Activated CD8-positive, alpha-beta memory T cell treated with anti-CD3 and anti-CD28 coated beads, Interleukin-2, amount 50 U/mL, for 24 hours (primary cell): ENCODE measurements around the gene MAGI2.
"Not testable (repeated sequence)": the region's sequence is repeated elsewhere in the genome, so short reads cannot be mapped to it uniquely, and the experiment has no call there.

Source experiments
- DNase-seq: peaks from one replicate; pipeline ENCODE4 v3.0.0-alpha.2; 2020; ENCODE audit errors: extremely low read depth

Gene MAGI2

DNA sequence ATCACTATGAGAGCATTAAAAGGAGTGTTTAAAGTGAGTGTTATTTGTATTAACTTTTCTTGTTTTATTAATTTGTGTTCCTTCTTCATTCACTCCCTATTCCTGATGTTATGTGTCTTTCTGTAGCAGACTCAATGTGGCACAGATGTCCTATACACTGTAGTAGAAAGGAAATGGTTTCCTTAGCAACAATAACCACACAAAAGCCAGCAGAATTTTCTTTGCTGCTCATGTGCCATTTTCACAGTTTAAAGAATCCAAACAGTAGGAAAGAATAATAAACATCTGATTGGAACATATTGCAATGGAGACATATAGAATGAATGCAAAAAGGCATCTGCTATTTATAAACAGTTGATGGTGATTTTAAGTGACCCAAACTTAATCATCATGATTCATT, 891.3 kb downstream of the MAGI2 start:
- DNase-seq: no peak

DNA sequence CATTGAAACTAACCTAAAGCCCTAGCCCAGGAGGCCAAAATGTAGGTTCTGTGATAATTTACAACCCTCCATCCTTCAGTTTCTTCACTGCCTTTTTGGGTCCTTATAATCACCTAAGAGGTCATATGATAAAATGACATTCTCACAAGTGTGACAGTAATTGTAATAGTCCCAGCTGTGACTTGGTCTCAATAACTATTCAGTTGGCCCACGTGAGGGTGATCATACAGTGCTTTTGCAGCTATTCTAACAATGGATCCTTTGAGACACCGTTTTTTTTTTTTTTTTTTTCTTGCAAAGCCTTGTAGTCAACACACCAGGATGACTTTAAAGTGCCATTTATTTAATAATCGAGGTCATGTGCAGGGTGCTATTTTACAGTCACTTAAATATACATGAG, 894.9 kb downstream of the MAGI2 start:
- no peak for DNase-seq

DNA sequence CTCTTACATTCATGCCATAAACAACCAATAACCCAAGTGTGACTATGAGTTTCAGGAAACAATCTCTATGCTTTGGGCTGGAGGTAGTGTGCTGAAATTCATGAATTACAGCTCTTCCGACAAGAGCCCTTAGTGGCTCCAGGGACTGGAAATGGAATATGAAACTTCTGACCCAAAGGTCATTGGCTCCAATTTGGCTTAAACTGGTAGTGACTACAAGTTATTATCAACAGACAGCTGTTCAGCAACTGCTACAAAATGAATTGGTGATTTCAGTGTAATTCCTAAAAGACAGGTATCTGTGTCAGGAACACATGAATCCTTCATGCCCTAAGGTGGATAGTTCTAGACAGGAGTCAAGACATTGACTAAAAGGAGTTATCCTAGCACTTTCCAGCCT, 909.5 kb downstream of the MAGI2 start:
- no peak for DNase-seq

DNA sequence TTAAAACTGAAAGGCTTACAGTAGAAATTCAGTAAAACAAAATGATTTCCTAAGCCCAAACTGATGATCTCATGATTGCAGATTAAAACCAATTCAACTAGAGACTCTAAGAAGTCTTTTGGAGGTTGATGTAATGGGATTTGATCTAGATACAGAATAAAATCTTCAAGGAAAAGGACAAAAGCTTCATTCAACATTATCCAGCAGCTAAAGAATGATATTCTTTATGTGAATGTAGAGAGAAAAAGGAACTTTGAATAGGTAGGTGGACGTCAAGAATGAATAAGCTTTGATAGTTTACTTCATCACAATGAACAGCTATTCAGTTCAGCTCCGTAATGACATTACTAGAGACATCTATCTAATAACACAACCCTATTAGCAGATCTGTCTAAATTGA, 910.5 kb downstream of the MAGI2 start:
- no peak for DNase-seq

DNA sequence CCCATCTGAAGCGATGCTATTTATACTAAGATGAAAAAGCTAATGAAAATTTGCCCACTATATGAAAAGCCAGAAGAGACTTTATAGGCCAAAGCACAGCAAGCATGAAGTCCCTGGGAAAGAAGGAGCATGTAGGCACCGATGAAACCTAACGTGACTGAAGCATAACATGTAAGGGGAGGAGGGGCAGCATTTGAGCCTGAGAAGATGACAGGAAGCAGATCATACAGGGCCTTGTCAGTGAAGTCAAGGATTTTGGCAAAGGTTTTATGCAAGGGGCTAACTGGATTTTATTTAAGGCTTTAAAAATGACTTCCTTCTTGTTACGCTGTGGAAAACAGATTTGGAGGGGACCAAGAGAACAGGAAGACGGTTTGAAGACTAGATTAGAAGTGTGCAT, 910.9 kb downstream of the MAGI2 start:
- DNase-seq: no peak

DNA sequence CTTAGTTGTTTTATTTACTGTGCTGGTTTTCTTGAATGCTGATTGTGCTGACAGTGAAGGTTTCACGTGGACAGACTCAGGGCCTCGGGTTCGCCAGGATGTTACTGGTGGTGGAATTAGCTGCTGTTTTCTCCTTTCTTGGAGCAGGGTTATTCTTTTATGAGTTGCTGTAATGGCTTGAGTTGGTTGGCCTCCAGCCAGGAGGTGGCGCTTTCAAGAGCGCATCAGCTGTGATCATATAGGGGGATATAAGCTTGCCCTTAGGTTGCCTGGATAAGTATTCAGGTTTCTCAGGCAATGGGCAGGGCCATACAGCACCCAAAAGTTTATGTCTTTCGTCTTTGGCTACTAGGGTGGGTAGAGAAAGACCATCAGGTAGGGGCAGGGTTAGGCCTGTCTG, 913.6 kb downstream of the MAGI2 start:
- no peak for DNase-seq

DNA sequence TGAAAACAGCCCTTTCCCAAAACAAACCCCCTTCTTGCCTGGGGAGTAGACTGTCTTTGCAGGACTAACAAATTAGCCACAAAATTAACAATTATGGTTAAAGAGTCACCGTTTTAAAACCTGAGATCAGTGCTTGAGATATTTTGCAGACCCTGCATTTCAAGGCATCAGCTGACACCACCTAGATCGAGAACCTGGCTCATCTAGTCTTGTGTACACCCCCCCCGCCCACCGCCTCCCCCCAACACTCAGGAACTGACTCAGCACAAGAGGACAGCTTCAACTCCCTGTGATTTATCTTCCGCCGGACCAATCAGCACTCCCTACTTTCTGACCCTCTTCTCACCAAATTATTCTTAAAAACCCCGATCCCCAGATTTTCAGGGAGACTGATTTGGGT, 917.8 kb downstream of the MAGI2 start:
- no peak for DNase-seq

DNA sequence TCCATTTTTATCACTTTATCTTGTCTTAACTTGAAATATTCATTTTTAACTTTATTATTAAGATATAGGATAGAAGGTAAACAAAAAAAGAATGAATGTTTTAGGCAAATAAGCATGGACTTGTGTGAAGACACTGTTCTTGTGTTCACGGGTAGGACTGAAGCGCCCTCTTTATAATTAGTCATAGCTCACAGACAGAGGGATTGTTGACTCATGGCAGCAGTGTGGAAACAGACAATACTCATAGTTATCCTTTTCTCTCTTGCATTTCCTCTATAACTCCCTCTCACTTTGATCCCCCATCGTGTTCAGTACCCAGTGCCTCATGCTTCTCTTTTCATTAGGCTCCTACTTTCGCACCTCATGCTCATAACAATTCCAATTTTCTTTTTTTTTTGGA, 923.1 kb downstream of the MAGI2 start:
- DNase-seq: no peak

DNA sequence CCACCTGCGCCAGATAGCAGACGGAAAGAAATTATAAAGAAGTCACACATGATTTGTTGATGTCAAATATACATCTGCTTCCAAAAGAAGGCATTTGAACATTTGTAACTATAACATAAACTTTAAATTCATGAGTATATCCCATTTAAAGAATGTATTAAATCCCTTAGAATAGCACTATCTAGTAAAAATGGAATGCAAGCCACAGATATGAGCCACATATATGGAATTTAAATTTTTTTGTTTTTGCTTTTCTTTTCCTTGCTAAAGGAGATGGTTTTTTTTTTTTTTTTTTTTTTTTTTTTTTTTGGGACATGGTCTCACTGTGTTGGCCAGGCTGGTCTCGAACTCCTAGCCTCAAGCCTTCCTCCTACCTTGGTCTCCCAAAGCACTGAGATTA, 924.1 kb downstream of the MAGI2 start:
- DNase-seq: no peak

DNA sequence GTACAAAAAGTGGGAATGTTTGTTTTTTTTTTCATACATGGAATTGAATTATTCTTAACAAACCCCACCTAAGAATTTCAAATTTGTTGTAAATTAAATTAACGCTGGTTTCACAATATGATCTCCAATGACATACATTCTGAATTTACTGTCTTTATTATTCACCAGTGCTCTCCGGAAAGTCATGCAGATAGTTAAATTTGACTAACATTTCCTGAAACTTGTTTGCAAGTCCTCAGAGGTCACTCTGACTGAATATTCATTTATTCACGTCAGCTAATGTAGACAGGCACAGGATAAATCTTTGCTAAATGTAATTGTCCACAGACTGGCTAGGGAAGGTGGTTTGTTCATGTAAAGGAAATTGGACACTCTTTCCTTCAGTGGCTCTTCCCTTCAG, 924.5 kb downstream of the MAGI2 start:
- no peak for DNase-seq

DNA sequence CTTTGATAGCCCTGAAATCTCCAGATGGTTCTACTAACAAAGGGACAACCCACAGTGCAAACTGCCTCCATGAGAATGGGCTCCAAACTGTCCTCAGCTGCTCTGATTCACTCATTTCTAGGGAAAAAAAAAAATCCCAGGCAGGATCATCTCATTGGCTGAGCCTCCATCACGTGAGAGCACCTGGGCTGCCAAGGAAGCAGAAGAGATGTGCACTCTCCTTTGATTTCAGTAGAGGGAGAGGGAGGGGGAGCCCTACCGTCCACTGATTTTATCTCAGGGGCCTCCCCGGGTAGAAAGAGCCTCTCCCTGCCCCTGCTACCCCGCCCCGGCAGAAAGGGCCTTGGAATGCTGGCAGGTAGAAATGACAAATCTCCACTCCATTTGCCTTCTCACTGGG, 929.5 kb downstream of the MAGI2 start:
- DNase-seq: no peak

DNA sequence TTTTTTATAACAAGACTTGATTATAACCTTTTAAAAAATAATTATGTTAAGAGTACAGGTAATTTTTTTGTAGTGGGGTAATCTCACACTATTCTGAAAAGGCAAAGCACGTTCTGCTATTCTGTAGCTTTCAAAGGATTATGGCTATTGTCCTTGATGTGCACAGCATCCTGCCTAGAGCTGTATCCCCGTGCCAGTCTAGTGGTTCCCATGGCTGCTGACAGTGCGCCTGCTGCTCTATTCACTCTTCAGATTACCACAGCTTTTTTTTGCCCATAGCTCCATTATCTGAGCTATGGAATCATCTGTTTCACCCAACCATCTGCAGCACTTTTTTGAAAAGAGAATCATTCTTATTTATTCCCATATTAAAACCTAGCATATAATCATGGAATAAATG, 931.5 kb downstream of the MAGI2 start:
- DNase-seq: no peak

DNA sequence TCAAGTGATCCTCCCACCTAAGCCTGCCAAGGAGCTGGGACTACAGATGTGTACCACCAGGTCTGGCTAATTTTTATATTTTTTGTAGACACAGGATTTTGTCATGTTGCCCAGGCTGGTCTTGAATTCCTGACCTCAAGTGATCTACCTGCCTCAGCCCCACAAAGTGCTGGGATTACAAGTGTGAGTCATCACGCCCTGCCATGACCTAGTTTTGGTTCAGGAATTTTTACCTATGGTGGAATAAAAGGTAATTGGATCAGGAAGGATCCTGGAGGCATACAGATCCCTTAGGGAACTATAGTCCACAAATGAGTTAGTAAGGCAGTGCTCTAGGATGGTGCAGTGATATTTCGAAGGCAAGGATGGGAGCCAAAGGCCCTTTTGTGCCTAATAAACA, 937.0 kb downstream of the MAGI2 start:
- no peak for DNase-seq

DNA sequence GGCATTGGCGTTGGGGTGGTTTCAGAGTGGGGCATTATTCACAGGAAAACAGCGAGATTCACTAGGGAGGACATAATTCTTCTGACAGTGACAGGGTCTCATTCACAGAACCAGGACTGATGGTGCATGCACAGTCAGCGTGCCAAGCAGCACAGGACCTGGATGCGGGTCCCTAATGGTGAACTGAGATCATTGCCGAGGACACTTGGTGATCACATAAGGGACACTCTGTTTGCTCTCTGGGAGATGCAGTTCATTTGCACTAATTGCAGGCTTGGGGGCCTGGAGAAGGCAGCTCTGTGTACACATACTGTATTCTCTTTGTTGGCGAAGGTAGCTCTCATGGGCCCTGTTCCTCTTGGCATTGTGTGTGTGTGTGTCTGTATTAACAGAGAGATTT, 938.8 kb downstream of the MAGI2 start:
- no peak for DNase-seq

DNA sequence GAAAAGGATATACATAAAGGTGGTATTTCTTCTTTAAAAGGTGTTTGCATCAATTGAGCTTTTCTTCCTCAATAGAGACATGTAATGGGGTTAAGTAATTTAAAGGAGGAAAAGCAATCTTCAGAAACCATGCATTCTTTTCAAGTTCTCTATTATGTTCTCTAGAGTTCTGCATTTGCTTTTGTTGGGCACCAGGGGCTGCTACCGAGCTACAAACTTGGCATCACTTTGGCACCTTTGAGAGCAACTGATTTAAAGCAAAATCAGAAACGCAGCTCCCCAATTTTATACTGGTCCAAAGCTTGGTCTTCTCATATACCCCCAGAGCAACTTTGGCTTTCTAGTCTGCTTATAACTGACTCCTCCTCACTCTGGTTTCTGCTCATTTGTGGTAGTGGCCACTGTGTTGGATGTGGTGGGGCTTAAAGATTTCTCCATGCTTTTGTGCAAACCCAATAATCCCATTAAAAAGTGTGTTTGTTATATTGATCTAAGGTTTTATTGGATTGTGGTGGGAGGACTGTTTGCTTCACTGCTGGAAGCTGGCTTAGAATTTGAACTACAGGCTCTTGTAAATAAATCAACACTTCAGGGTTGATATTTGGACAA, 942.8 kb downstream of the MAGI2 start:
- no peak for DNase-seq

DNA sequence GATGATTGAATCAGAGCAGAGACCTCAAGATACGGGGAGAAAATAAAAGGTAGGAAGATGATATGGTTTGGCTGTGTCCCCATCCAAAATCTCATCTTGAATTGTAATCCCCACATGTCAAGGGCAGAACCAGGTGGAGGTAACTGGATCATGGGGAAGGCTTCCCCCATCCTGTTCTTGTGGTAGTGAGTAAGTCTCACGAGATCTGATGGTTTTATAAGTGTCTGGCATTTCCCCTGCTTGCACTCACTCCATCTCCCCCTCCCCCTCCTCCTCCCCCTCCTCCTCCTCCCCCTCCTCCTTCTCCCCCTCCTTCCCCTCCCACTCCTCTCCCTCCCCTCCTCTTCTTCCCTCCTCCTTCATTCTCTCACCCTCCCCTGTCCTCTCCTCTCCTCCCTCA, 950.2 kb downstream of the MAGI2 start:
- DNase-seq: not testable (repeated sequence)

DNA sequence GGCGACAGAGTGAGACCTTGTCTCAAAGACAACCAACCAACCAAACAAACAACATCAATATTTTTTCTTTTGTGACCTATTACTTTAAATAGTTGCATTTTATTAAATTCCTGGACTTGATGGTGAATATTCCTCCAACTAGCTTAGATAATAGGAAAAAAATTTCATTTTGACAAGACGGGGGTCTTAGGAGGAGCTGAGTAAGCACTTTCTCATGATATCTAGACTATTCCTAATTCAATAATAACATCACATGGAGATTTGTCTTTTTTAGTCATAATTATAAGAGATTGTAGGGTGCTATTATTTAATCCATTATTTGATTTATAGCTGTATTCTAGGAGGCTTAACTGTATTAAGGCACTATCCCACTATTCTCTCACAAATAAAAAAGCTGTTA, 952.4 kb downstream of the MAGI2 start:
- DNase-seq: no peak

DNA sequence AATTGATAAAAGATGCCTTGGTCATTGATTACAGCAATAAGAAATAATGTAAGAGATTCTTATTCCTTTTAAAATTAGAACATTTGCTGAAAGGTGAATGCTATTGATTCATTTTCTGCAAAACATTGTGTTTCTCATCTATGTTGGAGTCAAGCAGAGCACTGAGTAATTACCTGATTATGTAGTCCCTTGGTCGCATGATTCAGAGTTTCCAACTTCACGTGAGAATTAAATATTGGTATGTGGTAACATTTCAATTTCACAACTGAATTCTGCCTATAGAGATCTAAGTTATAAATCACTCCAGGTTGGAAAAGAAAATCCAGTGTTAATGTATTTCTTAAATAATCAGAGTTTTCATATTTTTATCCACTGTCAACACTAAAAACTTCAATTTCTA, 953.5 kb downstream of the MAGI2 start:
- DNase-seq: no peak

DNA sequence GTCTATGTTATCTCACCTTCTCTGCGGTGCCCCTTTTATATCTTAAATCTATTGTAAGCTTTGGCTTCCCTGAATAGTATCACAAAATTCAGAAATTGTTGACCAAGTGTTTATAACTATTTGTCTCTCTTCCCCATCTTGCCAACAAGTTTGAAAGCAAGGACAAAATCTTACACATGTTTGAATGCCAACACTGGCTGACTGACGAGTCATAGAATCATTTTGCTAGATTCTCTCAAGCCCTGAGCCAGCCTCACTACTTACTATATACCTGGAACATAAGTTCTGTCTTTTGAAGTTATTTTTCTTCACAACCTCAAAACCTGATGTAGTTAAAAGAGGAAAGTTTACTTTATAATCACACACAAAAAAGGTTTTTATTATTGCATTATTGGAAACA, 954.2 kb downstream of the MAGI2 start:
- DNase-seq: no peak

DNA sequence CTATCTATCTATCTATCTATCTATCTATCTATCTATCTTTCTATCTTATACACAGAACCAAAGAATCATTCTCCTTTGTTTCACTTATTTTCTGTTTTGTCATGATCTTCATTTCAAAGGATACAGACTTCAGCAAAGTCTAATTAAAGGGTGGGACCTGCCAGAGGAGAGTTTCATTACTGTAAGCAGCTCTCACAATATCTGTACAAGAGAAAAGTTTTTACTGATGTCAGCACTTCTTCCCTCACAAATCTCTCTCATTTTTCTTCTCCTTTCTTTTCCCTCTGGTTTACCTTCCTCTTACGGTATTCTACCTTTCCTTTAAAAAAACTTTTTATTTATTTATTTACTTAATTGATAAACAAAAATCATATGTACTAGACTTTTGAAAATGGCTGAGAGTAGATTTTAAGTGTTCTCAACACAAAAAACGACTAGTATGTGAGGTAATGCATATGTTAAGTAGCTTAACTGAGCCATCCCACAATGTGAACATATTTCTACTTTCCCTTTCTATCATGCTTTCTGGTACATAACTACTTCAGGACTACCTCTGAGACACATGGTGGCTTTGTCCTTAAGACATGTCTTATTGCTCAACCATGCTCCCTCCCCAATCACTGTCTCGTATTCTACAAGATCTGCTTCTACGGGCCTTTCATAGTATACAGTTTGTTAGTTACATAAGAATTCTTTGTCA, 955.6 kb downstream of the MAGI2 start:
- DNase-seq: no peak

DNA sequence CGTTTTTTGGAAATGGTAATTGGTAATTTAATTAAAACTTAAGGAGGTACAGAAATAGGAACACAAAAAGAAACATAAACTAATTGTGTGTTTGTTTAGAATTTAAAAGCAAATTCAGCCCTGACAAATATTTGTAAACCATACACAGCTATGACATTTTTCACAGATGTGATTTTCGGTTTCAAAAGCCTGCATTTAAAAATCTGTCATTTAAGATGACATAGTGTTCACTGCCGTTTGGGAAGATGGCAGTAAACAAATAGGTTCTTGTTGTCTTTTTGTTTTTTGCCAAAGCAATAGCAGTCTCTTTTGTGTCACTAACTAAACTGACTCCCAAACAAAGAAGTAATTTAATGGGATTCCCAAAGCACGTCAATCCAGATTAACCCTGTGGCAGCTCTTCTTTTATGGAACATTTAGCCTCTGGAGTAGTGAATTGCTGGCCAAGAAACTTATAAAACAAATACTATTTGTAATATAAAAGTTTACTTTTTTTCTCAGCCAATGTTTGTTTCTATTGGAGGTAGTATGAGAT, 957.3 kb downstream of the MAGI2 start:
- DNase-seq: no peak

DNA sequence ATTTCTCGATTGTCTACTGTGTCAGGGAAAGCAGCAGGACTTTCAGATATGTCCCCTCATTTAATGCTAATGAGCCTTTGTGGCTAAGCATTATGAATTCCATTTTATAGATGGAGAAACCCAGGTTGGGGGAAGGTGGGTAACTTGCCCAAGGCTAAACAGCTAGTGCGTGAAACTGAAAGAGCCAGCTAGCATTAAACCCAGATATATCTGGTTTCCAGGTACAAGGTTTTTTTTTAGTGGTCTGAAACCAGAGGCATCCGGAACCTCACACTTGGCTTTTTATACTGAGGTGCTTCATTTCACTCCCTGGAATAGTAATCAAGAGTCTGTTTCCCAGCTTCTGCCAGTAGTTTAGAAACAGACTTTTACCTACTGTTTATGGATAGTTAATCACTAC, 960.1 kb downstream of the MAGI2 start:
- DNase-seq: no peak

DNA sequence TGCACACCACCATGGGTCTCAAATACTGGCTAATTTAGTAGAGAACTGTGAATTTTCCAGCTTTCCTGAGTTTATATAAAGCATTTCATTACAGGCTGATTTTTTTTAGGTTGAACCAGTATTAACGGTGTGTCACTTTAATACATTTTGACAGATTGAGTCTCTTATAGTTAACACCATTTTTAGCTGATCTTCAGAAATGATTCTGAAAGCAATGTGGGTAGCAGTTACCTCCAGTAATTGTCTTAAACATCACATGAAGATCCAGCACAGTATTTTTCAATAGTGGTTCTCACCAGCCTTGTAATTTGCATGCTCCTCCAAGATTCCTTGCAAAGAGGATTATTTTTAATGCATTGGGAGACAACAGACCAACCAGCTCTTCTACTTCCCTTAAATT, 961.3 kb downstream of the MAGI2 start:
- no peak for DNase-seq

DNA sequence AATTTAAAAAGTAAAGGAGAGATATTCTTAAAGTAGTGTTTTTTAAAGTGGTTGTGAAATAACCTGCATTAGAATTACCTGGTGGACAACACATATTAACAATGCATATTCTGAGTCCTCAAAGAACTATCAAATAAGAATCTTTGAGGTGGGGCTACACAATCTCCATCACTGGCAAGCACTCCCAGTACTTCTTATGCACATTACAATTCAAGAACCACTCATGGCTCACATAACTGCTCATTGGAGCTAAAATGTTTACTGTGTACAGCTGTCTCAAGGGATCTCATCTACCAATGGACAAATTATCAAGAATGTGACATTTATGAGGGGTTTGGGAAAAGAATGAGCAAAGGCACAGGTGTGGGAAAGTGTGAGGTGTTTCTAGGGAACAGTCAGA, 962.9 kb downstream of the MAGI2 start:
- no peak for DNase-seq
